Lower lobe of right lung (tissue), 2 donors: ENCODE data around the gene SORCS1. TPM values are rescaled to one million over a fixed set of nuclear protein-coding genes. Genes with fewer than 3 reads are reported as not detected.

Experiments used
- ATAC-seq, 2 donors: fragments of 200-7000 bp; cut with Tn5 transposase; one replicate each; pipeline ENCODE4 v1.9.1; 2020 to 2022; ENCODE audit warnings: mild to moderate bottlenecking in 2 of 2, moderate library complexity in 2 of 2
- DNase-seq: peaks from one replicate; pipeline ENCODE4 v3.0.0-alpha.2; 2020
- H3K27ac ChIP-seq: fragments of 200-600 bp; one replicate; pipeline ENCODE4 v1.8.0; 2022
- H3K27me3 ChIP-seq: fragments of 200-600 bp; one replicate; pipeline ENCODE4 v1.8.0; 2022; ENCODE audit warnings: low read depth
- H3K36me3 ChIP-seq: fragments of 200-600 bp; one replicate; pipeline ENCODE4 v1.8.0; 2022; ENCODE audit warnings: mild to moderate bottlenecking
- H3K4me1 ChIP-seq: fragments of 200-600 bp; one replicate; pipeline ENCODE4 v1.8.0; 2022
- H3K4me3 ChIP-seq: fragments of 200-600 bp; one replicate; pipeline ENCODE4 v1.8.0; 2022; ENCODE audit warnings: mild to moderate bottlenecking
- H3K9me3 ChIP-seq: fragments of 200-600 bp; one replicate; pipeline ENCODE4 v1.8.0; 2022
- CTCF ChIP-seq: fragments of 200-600 bp; IDR thresholded peaks from one replicate; pipeline ENCODE4 v1.8.0; 2022; ENCODE audit warnings: antibody characterized with exemption, mild to moderate bottlenecking
- intact Hi-C: fragments of 100-400 bp; cut with DNase I; formaldehyde crosslinking; loops from one replicate; pipeline ENCODE4 v1.11.0; 2022
- total RNA-seq: library from RNA; stranded (reverse); fragmentation: NEBNext Ultra II Directional; extraction: Animal tissue kit (Norgen Biotek cat#: 25700); gene quantifications from one replicate; pipeline ENCODE4 v1.2.1, GENCODE V29; 2021
- donor health status: DM: no; HTN: yes; CAD: no; lungs with severe emphysema.

The SORCS1 gene
- total RNA-seq, 1 donor from 2014 or later = 0.15 TPM

- no peaks in the 10 kb centered on the region for H3K36me3 ChIP-seq
- H3K4me1 ChIP-seq = no peaks in the 10 kb centered on the region
- intact Hi-C loops = no loop called here
- no peak overlapping the region for H3K27ac ChIP-seq
- ATAC-seq = no peak
- H3K4me3 ChIP-seq = no peak overlapping the region
- no peak for DNase-seq
- no peak for TF ChIP-seq CTCF
- no peaks in the 10 kb centered on the region for H3K27me3 ChIP-seq
- no peaks in the 10 kb centered on the region for H3K9me3 ChIP-seq
These were observed 442.0 kb downstream of the SORCS1 start for GRCh38 chr10:106722524-106722923.

GRCh38 chr10:106720683-106721082, 443.8 kb downstream of the SORCS1 start:
- H3K36me3 ChIP-seq = no peaks in the 10 kb centered on the region
- no peak for DNase-seq
- TF ChIP-seq CTCF = no peak
- no peaks in the 10 kb centered on the region for H3K9me3 ChIP-seq
- no peak overlapping the region for H3K27ac ChIP-seq
- no peak overlapping the region for H3K4me3 ChIP-seq
- ATAC-seq = no peak
- H3K27me3 ChIP-seq = no peaks in the 10 kb centered on the region
- intact Hi-C loops = no loop called here
- no peaks in the 10 kb centered on the region for H3K4me1 ChIP-seq

- TF ChIP-seq CTCF = no peak
- DNase-seq (no peak), ATAC-seq (no peak)
- Histone ChIP-seq H3K4me1 (no peaks in the 10 kb centered on the region), H3K9me3 (no peaks in the 10 kb centered on the region), H3K36me3 (no peaks in the 10 kb centered on the region), H3K27ac (no peak overlapping the region), H3K27me3 (no peaks in the 10 kb centered on the region), H3K4me3 (no peak overlapping the region)
- intact Hi-C loops = no loop called here
These were observed 448.1 kb downstream of the SORCS1 start for GRCh38 chr10:106716381-106716780.

- no peaks in the 10 kb centered on the region for H3K4me1 ChIP-seq
- intact Hi-C loops = no loop called here
- no peaks in the 10 kb centered on the region for H3K27me3 ChIP-seq
- ATAC-seq (no peak), DNase-seq (no peak)
- no peaks in the 10 kb centered on the region for H3K36me3 ChIP-seq
- TF ChIP-seq CTCF = no peak
- no peak overlapping the region for H3K27ac ChIP-seq
- H3K4me3 ChIP-seq = no peak overlapping the region
- H3K9me3 ChIP-seq = no peaks in the 10 kb centered on the region
These were observed 449.6 kb downstream of the SORCS1 start for GRCh38 chr10:106714734-106715555.

GRCh38 chr10:106713846-106714245, 450.7 kb downstream of the SORCS1 start:
- ATAC-seq (no peak), DNase-seq (no peak)
- Histone ChIP-seq H3K4me1 (no peaks in the 10 kb centered on the region), H3K36me3 (no peaks in the 10 kb centered on the region), H3K27me3 (no peaks in the 10 kb centered on the region), H3K27ac (no peak overlapping the region), H3K9me3 (no peaks in the 10 kb centered on the region), H3K4me3 (no peak overlapping the region)
- intact Hi-C loops = no loop called here
- TF ChIP-seq CTCF = no peak
